ENCODE measurements around the gene PPAT. TPM values are rescaled to one million over a fixed set of nuclear protein-coding genes. Genes with fewer than 3 reads are reported as not detected.
"Not testable (repeated sequence)": the region's sequence is repeated elsewhere in the genome, so short reads cannot be mapped to it uniquely, and the experiment has no call there.

PPAT gene
- total RNA-seq, 4 donors from 2014 or later, result 2.6 to 5.4 (median 3.9) TPM

GRCh38 chr4:56370377-56370776, 65.0 kb downstream of the PPAT start:
- no peaks in the 10 kb centered on the region for H3K9me3 ChIP-seq
- intact Hi-C loops (cut with DNase I; ENCODE audit: low total_unique reads) (no loop called here), in situ Hi-C loops (cut with MboI; ENCODE audit: low sequenced_read_pairs in 4 of 4) (no loop called here)
- no peak overlapping the region for H3K4me3 ChIP-seq
- no peaks in the 10 kb centered on the region for H3K27me3 ChIP-seq
- no peak for ATAC-seq
- TF ChIP-seq POLR2A (IDR thresholded peaks at IDR 0.05) (no peak), CTCF (IDR thresholded peaks at IDR 0.05 in 4 of 5, conservative IDR thresholded peaks at IDR 0.05 in 1 of 5) (no peak)
- no peaks in the 10 kb centered on the region for H3K4me1 ChIP-seq
- DNase-seq, result no peak
- no peak overlapping the region for H3K27ac ChIP-seq
- peaks cover 4 to 12% of the 10 kb centered on the region in 2 donors for H3K36me3 ChIP-seq

GRCh38 chr4:56362981-56363380, 72.4 kb downstream of the PPAT start:
- H3K27ac ChIP-seq; ATAC-seq; H3K9me3 ChIP-seq; intact Hi-C loops (cut with DNase I; ENCODE audit: low total_unique reads); H3K36me3 ChIP-seq; H3K4me3 ChIP-seq; DNase-seq; in situ Hi-C loops (cut with MboI; ENCODE audit: low sequenced_read_pairs in 4 of 4); H3K4me1 ChIP-seq; H3K27me3 ChIP-seq: not testable (repeated sequence)

DNA sequence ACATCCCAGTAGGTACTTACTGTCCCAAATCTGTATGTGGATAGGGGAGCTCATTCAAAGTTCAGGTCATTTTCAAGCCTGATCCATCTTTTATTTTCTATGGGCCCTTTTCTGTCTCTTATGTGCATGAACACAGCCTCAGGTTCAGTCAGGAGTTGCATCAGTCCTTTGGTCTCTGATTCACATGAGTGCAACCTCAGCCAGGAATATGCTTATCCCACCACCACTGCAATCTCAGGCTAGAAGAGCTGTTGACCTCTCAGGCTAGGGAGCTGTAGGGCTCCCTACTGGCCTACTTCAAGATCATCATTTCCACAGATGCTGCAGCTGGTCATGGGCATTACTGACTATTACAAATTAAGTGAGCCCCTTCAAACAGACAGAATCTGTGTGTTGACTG, 75.3 kb downstream of the PPAT start:
- TF ChIP-seq POLR2A (IDR thresholded peaks at IDR 0.05) (no peak), CTCF (IDR thresholded peaks at IDR 0.05 in 4 of 5, conservative IDR thresholded peaks at IDR 0.05 in 1 of 5) (no peak)
- peaks cover 0 to 1% of the 10 kb centered on the region in 2 donors for H3K36me3 ChIP-seq
- no peaks in the 10 kb centered on the region for H3K27me3 ChIP-seq
- no peaks in the 10 kb centered on the region for H3K4me1 ChIP-seq
- no peaks in the 10 kb centered on the region for H3K9me3 ChIP-seq
- intact Hi-C loops (cut with DNase I; ENCODE audit: low total_unique reads), result no loop called here
- ATAC-seq, result no peak
- no peak for DNase-seq
- H3K27ac ChIP-seq, result no peak overlapping the region
- in situ Hi-C loops (cut with MboI; ENCODE audit: low sequenced_read_pairs in 4 of 4), result no loop called here
- no peak overlapping the region for H3K4me3 ChIP-seq

GRCh38 chr4:56356650-56357049, 78.8 kb downstream of the PPAT start:
- intact Hi-C loops (cut with DNase I; ENCODE audit: low total_unique reads), result no loop called here
- ATAC-seq, result no peak
- H3K27me3 ChIP-seq, result no peaks in the 10 kb centered on the region
- TF ChIP-seq POLR2A (IDR thresholded peaks at IDR 0.05) (no peak), CTCF (IDR thresholded peaks at IDR 0.05 in 4 of 5, conservative IDR thresholded peaks at IDR 0.05 in 1 of 5) (no peak)
- no peaks in the 10 kb centered on the region for H3K9me3 ChIP-seq
- H3K36me3 ChIP-seq, result peaks cover 0 to 15% of the 10 kb centered on the region in 2 donors
- no peak overlapping the region for H3K27ac ChIP-seq
- H3K4me1 ChIP-seq, result no peaks in the 10 kb centered on the region
- in situ Hi-C loops (cut with MboI; ENCODE audit: low sequenced_read_pairs in 4 of 4), result no loop called here
- H3K4me3 ChIP-seq, result no peak overlapping the region
- DNase-seq, result no peak

DNA sequence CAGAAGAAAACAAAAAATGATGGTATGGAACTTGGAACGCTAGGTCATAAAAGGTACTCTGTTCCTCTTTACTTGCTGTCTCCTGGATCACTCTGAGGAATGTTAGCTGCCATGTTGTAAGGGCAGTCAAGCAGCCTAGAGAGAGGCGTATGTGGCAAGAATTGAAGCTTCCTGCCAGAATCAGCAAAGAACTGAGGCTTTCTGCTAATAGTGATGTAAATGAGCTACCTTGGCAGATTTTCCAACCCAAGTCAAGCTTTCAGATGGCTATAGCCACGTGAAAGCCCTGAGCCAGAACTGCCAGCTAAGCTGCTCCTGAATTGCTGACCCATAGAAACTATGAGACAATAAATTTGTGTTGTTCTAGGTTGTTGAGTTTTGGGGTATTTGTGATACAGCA, 86.8 kb downstream of the PPAT start:
- Histone ChIP-seq H3K9me3 (no peaks in the 10 kb centered on the region), H3K4me3 (no peak overlapping the region), H3K36me3 (peaks cover 4 to 31% of the 10 kb centered on the region in 2 donors), H3K4me1 (no peaks in the 10 kb centered on the region), H3K27me3 (no peaks in the 10 kb centered on the region), H3K27ac (no peak overlapping the region)
- intact Hi-C loops (cut with DNase I; ENCODE audit: low total_unique reads) (no loop called here), in situ Hi-C loops (cut with MboI; ENCODE audit: low sequenced_read_pairs in 4 of 4) (no loop called here)
- no peak for ATAC-seq
- no peak for DNase-seq
- TF ChIP-seq POLR2A (IDR thresholded peaks at IDR 0.05), result no peak
- TF ChIP-seq CTCF (IDR thresholded peaks at IDR 0.05 in 4 of 5, conservative IDR thresholded peaks at IDR 0.05 in 1 of 5), result no peak
